ENCODE results near the gene TRIM71. TPM values are rescaled to one million over a fixed set of nuclear protein-coding genes. Genes with fewer than 3 reads are reported as not detected.

Gene TRIM71
- total RNA-seq, 1 donor from 2014 or later, result not detected

DNA sequence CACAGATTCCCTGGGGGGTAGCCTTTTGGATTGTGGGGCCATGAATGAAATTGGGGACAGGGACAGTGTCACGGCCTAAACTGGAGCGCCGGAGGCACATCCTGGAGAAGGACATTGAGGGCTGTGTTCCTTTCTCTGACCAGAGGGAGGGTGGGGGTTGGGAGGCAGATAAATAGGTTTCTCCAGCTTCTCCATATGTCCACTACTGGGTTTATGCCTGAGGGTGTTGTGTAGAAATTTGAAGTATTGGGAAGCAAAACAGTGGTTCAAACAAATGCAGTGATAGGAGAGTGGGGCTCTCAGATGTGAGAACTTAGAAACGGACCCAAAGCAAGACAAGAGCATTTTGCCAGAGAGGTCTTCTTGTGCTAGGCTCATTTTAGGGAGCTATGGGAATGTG, 34.3 kb downstream of the TRIM71 start:
- ChIA-PET POLR2A (no interaction called here), CTCF (no interaction called here)
- DNase-seq (no peak), ATAC-seq (ENCODE audit: low read depth) (no peak)
- Mint-ChIP-seq H3K4me1 (no peaks in the 10 kb centered on the region), H3K9me3 (no peaks in the 10 kb centered on the region), H3K4me3 (no peak overlapping the region), H3K27me3 (peaks cover 4% of the 10 kb centered on the region), H3K27ac (no peak overlapping the region), H3K36me3 (ENCODE audit: low read depth) (no peaks in the 10 kb centered on the region)
- intact Hi-C loops (cut with micrococcal nuclease), result no loop called here
- TF ChIP-seq, protein P1, sequence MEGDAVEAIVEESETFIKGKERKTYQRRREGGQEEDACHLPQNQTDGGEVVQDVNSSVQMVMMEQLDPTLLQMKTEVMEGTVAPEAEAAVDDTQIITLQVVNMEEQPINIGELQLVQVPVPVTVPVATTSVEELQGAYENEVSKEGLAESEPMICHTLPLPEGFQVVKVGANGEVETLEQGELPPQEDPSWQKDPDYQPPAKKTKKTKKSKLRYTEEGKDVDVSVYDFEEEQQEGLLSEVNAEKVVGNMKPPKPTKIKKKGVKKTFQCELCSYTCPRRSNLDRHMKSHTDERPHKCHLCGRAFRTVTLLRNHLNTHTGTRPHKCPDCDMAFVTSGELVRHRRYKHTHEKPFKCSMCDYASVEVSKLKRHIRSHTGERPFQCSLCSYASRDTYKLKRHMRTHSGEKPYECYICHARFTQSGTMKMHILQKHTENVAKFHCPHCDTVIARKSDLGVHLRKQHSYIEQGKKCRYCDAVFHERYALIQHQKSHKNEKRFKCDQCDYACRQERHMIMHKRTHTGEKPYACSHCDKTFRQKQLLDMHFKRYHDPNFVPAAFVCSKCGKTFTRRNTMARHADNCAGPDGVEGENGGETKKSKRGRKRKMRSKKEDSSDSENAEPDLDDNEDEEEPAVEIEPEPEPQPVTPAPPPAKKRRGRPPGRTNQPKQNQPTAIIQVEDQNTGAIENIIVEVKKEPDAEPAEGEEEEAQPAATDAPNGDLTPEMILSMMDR (IDR thresholded peaks at IDR 0.05), result no peak

- CTCF ChIA-PET, result no interaction called here
- H3K27me3 Mint-ChIP-seq, result peaks cover 4% of the 10 kb centered on the region
- H3K36me3 Mint-ChIP-seq (ENCODE audit: low read depth), result no peaks in the 10 kb centered on the region
- intact Hi-C loops (cut with micrococcal nuclease), result no loop called here
- H3K27ac Mint-ChIP-seq, result no peak overlapping the region
- H3K9me3 Mint-ChIP-seq, result no peaks in the 10 kb centered on the region
- POLR2A ChIA-PET, result no interaction called here
- TF ChIP-seq, protein P1 (IDR thresholded peaks at IDR 0.05), result no peak
- no peak for ATAC-seq (ENCODE audit: low read depth)
- H3K4me1 Mint-ChIP-seq, result no peaks in the 10 kb centered on the region
- H3K4me3 Mint-ChIP-seq, result no peak overlapping the region
- DNase-seq, result no peak
Measured at GRCh38 chr3:32855350-32855953, 37.7 kb downstream of the TRIM71 start.

DNA sequence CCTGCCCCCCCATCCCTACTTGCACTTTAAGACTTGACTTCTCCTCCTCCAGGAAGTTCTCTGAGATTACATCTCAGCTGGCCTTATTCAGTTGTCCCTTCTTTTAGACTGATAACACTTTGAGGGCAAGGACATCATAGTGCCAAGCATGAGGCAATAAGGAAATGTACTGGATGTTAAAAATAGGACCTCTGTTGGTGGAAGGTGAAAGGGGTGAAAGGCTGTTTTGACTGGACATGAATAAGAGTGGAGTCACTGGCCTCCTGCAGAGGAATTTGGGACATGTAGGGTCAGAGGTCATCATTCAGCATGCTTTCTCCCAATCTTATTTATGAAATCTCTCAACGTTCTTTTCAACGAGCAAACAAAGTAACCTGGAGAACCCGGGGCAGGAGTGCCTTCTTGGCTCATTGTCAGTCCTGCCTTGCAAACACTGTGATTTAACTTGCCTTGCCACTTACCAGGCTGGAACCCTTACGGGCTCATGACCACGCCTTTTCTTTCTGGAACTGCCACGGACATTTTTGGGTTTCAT, 38.6 kb downstream of the TRIM71 start:
- POLR2A ChIA-PET, result no interaction called here
- no peak for ATAC-seq (ENCODE audit: low read depth)
- Mint-ChIP-seq H3K27ac (no peak overlapping the region), H3K36me3 (ENCODE audit: low read depth) (no peaks in the 10 kb centered on the region), H3K9me3 (no peaks in the 10 kb centered on the region), H3K4me3 (no peak overlapping the region), H3K4me1 (no peaks in the 10 kb centered on the region), H3K27me3 (peaks cover 4% of the 10 kb centered on the region)
- CTCF ChIA-PET, result no interaction called here
- no peak for DNase-seq
- TF ChIP-seq, protein P1 (IDR thresholded peaks at IDR 0.05), result no peak
- intact Hi-C loops (cut with micrococcal nuclease), result no loop called here

- DNase-seq, result no peak
- intact Hi-C loops (cut with micrococcal nuclease), result no loop called here
- no peak overlapping the region for H3K4me3 Mint-ChIP-seq
- H3K4me1 Mint-ChIP-seq, result no peaks in the 10 kb centered on the region
- TF ChIP-seq, protein P1 (IDR thresholded peaks at IDR 0.05), result no peak
- H3K9me3 Mint-ChIP-seq, result no peaks in the 10 kb centered on the region
- ATAC-seq (ENCODE audit: low read depth), result no peak
- ChIA-PET CTCF (no interaction called here), POLR2A (interaction anchor here (0.6 kb wide), 1 partner anchor 24 kb away, joined by 8 read pairs; no protein-coding TSS in a partner anchor)
- peaks cover 4% of the 10 kb centered on the region for H3K27me3 Mint-ChIP-seq
- H3K36me3 Mint-ChIP-seq (ENCODE audit: low read depth), result no peaks in the 10 kb centered on the region
- no peak overlapping the region for H3K27ac Mint-ChIP-seq
Measured at GRCh38 chr3:32856901-32857507, 39.2 kb downstream of the TRIM71 start.

- intact Hi-C loops (cut with micrococcal nuclease), result no loop called here
- Mint-ChIP-seq H3K9me3 (no peaks in the 10 kb centered on the region), H3K4me3 (no peak overlapping the region), H3K27ac (no peak overlapping the region), H3K27me3 (peaks cover 4% of the 10 kb centered on the region), H3K4me1 (no peaks in the 10 kb centered on the region), H3K36me3 (ENCODE audit: low read depth) (no peaks in the 10 kb centered on the region)
- CTCF ChIA-PET, result no interaction called here
- POLR2A ChIA-PET, result no interaction called here
- TF ChIP-seq, protein P1 (IDR thresholded peaks at IDR 0.05), result no peak
- DNase-seq (no peak), ATAC-seq (ENCODE audit: low read depth) (no peak)
Measured at GRCh38 chr3:32857921-32858320, 40.1 kb downstream of the TRIM71 start.
